Effector CD8-positive, alpha-beta T cell (primary cell): Measurements from ENCODE around the gene PCID2.
"Not testable (repeated sequence)": the region's sequence is repeated elsewhere in the genome, so short reads cannot be mapped to it uniquely, and the experiment has no call there.

Experiments
- DNase-seq: peaks from one replicate; lab custom pipeline; 2025; lab: John Stamatoyannopoulos, UW

PCID2 gene

DNA sequence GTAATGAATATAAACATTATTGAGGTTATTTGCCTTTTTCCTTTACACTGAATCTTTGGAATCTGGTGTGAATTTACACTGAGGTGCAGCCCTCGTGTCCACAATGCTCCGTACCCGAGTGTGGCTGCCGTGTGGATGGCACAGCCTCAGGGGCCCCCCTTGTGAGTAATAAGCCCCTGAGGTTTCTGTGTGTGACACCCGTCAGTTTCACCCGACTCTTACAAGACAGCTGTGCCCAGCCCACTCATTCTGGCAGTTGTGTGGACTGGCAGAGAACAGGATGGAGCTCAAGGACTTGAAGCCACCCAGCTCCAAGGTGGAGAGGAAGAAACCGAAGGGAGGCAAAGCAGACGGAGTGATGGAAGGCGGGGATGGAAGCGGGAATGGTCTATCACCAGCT lies 42.2 kb downstream of the PCID2 start:
- no peak for DNase-seq

DNA sequence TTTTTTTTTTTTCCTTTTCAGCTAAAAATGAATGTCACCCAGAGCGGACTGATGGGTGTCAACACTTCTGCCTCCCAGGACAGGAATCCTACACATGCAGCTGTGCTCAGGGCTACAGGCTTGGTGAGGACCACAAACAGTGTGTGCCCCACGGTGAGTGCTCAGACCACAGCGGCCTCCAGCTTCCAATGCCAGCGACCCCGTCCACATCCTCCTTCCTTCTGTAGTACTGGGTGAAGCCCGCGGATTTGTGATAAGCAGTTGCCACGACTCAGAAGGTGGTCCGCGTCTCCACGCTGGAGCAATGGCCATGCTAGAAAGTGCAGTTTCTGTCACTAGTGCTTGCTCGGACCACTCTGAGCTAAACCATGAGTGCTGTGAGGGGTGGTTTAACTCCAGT lies 44.0 kb downstream of the PCID2 start:
- no peak for DNase-seq

DNA sequence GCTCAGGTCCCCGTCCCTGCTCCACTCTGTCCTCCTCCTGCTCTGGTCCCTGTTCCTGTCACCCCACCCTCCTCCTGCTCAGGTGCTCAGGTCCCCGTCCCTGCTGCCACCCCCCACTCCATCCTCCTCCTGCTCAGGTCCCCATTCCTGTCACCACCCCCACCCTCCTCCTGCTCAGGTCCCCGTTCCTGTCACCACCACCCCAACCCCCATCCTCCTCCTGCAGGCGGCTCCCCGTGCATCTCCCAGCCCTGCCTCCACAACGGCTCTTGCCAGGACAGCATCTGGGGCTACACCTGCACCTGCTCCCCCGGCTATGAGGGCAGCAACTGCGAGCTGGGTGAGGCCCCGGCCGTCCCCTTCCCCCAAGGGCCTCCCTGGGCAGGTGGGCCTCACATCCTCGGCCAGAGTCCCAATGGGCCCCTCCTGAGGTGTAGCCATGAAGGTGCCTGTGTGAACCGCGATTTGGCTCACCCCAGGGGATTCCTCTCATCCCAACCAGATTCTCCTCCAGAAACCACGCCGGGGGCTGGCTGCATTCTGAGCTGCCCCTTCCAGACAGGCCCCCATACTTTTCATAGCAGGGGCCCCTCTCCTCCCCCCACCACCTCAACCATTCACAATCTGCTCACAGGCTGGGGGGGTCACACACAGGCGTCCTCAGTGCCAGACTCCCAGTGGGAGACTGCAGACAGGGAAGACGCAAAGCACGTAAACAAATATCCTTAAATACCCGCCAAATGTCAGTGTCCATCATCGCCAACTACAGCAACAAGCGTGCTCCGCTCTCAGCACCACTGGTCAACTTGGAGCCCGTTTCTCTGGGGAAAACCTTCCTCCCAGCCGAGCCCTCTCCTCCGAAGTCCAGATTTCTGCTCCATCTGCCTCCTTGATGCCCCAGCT lies 45.4 kb downstream of the PCID2 start:
- DNase-seq, result no peak

DNA sequence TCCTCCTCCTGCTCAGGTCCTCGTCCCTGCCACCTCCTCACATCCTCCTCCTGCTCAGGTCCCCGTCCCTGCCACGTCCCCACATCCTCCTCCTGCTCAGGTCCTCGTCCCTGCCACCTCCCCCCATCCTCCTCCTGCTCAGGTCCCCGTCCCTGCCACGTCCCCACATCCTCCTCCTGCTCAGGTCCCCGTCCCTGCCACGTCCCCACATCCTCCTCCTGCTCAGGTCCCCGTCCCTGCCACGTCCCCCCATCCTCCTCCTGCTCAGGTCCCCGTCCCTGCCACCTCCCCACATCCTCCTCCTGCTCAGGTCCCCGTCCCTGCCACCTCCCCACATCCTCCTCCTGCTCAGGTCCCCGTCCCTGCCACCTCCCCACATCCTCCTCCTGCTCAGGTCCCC lies 46.5 kb downstream of the PCID2 start:
- not testable (repeated sequence) for DNase-seq

DNA sequence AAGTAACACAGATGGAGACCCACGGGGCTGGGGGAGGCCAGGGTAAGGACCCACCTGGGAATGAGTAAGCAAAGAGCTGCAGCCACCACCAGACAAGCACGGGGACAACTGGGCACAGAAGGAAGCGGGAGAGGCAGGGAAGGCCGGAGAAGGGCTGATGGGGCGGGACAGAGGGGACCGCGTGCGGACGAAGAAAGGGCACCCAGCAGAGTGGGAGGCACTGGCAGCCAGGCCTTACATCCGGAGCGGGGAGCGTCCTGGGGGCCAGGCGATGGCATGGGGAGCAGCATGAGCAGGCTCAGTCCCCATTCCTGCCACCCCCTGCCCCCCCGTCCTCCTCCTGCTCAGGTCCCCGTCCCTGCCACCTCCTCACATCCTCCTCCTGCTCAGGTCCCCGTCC lies 47.0 kb downstream of the PCID2 start:
- no peak for DNase-seq

DNA sequence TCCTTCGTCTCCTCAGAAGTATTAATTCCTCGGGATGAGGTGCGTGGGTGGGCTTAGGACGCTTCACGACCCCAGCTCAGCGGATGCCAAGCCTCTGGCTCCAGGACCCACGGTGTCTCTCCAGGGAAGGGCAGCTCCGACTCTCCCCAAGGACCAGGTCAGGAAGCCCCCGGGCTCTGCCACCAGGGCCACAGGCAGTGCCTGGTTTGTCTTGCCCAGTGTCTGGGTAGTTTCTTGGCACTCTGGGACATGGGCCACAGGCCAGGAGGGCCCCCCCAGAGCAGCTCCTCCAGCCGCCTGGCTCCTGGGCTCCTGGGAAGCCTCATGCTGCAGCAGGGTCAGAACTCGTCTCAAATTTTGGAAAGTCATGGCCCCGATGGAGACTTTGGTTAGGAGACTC lies 47.5 kb downstream of the PCID2 start:
- DNase-seq, result no peak

DNA sequence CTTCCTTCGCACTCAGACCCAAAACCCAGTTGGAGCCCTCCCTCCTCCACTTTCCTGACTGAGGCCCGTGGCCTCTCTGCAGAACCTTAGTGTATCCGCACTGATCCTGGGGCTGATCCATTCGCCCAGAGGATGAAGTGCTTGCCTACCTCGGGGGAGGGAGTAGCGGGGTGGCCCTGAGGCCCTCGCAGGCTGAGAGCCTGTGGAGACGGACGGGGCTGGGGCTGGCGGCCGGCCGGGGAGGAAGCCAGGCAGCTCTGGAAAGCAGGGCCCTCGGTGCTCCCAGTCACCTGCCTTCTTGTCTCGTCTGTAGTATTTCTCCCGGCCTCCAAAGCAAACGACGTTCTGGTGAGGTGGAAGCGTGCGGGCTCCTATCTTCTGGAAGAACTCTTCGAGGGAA lies 48.8 kb downstream of the PCID2 start:
- DNase-seq, result no peak

DNA sequence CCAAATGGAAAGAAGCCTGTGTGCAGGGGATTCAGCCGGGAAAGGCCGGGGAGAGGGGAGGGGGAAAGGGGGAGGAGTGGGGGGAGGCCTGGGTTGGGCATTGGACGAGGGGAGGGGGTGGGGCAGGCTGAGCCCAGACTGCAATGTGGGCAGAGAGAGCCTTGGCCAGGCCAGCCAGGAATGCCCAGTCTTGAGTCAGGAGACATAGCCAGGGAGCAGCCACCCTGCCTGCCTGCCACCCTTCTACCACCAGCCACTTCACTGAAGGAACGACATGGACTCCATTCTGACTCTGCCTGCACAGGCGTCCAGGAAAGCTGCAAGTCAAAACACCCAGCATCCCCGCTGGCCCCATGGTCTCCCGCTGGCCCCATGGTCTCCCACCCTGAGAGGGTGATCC lies 49.5 kb downstream of the PCID2 start:
- DNase-seq, result no peak

DNA sequence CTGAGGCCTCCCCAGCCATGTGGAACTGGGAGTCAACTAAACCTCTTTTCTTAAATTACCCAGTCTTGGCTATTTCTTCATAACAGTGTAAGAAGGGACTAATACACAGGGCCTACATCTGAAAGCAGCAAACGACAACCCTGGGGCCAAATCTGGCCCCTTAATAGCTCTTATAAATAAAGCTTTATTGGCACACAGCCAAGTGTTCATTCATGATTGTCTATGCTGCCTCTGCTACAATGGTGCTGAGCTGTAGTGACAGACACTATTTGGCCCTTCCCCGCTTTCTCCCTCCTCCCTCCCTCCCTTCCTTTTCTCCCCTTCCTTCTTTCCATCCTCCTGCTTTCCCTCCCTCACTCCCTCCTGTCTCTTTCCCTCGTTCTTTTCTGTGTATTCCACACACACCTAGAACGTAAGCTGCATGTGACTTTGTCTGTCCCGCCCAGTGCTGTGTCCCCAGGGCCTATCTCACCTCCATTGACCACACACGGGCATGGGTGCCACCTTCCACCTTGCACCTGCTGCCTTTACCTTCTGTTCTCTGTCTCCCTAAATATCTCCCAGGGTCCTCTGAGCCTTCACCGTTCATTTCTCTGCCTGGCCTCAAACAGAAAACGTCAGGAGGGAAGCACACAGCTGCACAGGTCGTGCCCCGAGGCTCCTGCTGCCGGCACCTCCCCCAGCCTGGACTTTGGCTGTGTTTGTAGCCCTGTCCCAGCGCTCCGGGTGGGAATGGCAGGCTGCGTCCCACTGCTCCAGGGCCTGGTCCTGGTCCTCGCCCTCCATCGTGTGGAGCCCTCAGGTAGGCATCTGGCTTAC lies 50.3 kb downstream of the PCID2 start, which contains the start of gene PROZ:
PROZ (plus strand) TSS at position 720 of the 819 bp plus-strand sequence; CDS start at position 733, 13 bp downstream.
- DNase-seq, result no peak

DNA sequence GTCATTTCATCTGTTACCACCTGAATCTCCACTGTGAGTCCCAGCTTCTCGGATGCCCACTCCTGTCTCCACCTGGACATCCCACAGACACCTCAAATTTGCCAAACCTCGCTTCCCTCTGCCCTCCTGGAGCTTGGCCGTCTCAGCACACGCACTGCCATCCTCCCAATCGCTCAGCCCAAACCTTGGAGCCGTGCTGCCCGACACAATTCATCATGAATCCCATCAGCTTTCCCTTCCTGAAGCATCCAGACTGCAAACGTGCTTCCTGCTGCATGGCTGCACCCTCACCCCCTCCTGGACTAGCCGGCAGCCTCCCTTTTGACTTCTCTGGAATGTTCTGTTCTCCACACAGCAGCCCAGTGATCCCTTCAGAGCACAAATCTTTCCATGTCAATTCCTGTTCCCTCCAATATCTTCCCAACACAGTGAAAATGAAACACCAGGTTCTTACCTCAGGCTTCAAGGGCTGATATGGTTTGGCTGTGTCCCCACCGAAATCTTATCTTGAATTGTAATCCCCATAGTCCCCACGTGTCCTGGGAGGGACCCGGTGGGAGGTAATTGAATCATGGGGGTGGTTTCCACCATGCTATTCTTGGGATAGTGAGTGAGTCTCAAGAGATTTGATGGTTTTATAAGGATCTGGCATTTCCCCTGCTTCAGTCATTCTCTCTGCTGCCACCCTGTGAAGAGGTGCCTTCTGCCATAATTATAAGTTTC lies 51.1 kb downstream of the PCID2 start:
- no peak for DNase-seq

DNA sequence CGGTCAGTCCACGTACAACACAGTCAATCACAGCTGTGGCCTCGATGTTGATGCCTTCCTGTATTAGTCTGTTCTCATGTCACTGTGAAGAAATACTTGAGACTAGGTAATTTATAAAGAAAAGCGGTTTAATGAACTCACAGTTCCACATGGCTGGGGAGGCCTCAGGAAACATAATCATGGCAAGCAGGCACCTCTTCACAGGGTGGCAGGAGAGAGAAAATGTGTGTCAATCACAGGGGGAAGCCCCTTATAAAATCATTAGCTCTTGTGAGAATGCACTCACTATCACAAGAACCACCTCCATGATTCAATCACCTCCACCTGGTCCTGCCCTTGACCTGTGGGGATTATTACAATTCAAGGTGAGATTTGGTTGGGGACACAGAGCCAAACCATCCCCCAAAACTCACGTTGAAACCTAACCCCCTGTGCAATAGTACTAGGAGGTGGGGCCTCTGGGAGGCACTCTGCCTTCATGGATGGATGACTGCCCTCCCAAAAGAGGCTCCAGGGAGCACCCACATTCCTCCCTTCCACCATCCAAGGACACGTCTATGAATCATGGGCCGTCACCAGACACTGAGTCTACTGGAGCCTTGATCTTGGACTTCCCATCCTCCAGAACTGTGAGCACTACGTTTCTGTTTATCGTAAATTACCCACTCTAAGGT lies 52.4 kb downstream of the PCID2 start:
- no peak for DNase-seq

DNA sequence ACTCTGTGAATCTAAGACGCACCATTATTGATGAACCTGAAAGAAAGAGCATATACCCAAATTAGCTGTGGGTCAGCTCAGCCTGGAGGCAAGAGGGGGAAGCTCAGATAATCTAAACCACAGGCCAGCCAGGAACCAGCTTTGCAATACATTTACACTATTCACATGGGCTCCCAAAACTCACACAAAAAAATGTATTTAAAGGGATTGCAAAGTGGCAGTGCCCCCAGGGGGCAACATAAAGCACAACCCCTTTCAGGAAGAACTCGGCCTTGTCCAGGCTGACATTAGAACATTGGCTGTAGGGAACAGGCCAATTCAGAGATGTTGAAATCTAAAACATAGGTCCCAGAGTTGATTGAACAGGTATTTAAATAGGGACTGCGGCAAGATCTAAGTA lies 53.3 kb downstream of the PCID2 start:
- no peak for DNase-seq

DNA sequence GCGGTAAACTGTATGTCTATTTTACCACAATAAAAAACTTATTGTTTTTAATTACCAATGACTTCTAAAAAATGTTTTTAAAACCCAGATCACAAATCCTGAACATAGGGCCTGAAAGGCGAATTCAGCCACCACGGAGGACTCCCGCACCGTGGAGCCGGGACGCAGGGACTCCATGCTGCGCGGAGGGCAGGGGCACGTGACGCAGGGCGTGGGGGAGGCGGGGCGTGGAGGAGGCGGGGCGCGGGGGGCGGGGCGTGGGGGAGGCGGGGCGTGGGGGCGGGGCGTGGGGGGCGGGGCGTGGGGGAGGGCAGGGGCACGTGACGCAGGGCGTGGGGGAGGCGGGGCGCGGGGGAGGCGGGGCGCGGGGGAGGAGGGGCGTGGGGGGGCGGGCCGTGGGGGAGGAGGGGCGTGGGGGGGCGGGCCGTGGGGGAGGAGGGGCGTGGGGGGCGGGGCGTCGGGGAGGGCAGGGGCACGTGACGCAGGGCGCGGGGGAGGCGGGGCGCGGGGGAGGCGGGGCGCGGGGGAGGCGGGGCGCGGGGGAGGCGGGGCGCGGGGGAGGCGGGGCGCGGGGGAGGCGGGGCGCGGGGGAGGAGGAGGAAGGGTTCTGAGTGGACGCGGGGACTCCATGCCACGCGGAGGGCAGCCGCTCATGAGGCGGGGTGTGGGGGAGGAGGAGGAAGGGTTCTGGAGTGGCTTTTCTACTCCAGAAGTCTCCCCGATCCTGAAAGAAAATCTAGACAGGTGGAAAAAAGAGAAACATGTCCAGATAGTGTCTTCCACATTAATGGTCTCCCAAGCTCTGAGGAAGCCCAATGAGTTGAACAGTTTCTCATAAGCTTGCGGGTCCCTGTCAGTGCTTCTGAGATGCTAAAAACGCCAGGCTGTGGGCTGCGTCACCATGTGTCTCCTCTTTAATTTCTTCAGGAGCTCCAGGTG lies 54.4 kb downstream of the PCID2 start:
- DNase-seq, result peak; percentile 76

DNA sequence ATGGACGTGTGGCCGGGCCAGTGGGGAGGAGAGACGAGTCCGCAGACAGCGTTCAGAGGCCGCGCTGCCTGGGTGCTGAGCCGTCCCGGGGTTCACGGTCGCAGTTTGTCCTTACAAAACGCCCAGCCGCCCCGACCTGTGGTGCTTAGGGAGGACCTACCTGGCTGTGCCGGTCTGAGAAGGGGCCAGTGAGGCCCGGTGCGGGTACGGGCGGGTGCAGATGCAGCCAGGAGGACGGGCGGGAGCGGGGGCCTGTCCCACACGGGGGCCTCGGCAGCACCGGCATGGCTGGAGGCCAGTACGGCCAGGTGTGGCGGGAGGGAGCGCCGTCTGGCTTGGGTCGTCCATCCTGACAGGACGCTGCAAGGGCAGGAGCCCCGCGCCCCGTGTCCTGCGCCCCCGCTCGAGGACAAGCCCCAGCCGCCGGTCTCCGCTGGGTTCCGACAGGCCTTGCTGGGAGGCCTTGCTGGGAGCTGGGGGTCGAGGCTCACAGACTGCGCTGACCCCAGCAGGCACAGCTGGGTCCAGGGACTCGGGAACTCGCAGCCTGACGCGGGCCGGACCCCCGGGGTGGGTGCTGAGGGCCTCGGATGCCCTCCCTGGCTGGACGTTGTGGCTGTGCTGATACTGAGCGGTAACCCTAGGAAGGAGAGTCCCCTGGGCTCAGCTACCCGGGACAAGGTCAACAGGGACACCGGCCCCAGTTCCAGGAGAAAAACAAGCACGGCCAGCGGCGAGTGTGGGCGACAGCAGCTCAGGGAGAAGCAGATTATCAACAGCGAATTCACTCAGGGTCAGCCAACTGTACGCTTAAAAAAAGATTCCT lies 55.3 kb downstream of the PCID2 start:
- DNase-seq, result no peak

DNA sequence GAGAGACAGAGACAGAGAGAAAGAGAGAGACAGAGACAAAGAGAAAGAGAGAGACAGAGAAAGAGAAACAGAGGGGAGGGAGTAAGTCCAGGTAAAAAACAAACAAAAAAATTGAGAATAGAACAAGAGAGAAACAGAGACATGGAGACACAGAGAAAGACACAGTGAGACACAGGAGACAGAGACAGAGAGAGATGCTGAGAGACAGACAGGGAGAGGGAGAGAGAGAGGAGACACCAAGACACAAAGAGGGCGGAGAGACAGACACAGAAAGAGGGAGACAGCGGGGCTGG lies 55.8 kb downstream of the PCID2 start:
- DNase-seq, result no peak

DNA sequence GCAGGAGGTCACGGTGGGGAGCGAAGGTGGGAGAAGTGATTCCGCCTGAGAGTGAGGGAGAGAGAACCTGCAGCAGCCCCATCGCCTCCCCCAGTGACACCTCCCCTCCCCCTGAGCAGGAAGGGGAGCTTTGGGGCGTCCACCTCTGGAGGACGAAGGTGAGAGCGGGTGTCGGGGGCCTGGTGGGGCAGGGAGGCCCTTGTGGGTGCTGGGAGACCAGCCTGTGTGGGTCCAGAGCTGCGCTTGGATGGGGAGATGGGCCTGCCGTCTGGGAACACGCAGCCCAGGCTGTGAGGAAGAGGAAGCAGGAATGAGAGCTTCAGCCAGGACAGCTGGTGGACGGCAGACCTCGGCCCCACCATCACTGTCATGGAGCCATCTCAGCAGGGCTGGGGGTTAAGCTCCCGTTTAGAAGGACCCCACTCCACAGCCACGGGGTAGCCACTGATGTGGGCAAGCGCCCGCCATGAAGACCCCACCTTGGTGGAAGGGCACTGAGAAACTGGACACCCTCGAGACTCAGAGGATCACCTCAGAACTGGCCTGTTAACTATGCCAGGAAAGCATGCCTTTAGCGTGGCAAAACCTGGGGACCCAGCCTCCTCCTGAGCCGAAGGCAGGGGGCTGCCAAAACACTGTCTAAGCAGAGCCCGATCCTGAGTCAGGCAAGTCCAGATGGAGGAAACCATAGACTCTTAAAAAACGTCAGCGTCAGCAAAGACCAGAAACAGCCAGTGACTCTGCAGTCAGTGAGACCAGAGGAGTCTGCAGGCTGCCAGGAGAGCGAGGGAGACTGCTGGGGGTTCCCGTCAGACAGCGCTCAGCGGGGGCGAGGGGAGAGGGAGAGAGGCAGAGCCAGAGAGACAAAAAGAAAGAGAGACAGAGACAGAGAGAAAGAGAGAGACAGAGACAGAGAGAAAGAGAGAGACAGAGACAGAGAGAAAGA lies 56.5 kb downstream of the PCID2 start:
- DNase-seq, result no peak

DNA sequence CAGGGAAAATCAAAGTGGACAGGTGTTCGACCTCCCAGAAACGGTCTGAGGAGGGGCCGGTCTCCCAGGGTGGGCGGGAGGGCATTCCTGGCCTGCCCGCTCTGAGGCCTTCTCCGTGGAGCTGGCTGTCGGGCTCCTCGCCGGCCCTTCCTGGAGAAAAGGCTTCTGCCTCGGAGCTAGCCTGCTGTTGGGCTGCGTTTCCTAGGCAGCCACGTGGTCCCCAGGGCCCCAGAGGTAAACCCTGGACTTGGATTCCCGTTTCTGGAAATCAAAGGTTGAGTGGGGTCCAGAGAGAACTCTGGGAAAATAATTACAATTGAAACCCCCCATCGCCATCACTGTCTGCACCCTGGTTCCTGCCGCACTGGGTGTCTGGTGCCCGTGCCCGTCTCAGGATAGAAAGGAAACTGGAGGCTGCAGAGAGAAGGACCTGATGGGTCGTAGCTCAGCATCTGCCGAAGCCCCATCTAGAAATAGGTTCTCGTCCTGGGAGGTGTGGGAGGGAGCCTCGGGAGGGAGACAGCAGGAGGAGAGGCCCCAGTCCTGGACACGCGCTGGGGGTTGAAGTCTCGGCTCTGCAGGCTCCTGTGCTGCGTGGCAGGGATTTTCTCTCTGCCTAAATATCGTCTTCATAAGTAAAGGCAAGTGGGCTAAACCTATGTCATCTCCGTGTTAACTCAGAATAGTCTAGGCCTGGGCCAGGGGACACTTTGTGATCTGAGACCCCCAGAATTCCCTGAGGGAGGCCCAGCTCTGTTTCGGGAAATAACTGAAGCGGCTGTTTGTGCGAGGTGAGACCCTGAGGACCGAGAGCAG lies 57.7 kb downstream of the PCID2 start:
- no peak for DNase-seq
